NB4 (cell line): ENCODE results near the gene IL20RA.
"Not testable (repeated sequence)": the region's sequence is repeated elsewhere in the genome, so short reads cannot be mapped to it uniquely, and the experiment has no call there.

ENCODE experiments used
- DNase-seq: peaks from one replicate; pipeline ENCODE4 v3.0.0; 2010; ENCODE audit warnings: low read depth
- H3K4me3 ChIP-seq: one replicate; pipeline ENCODE4 v1.5.1; 2011; ENCODE audit warnings: mild to moderate bottlenecking, low read depth, low read length, moderate library complexity
- CTCF ChIP-seq: IDR thresholded peaks from one replicate; pipeline ENCODE4 v1.5.1; 2012; ENCODE audit warnings: low read depth, low read length
- MAX ChIP-seq: IDR thresholded peaks from 2 replicates; pipeline ENCODE4 v1.6.1; 2011; ENCODE audit warnings: low read depth, low read length
- MYC ChIP-seq: IDR thresholded peaks from 2 replicates; pipeline ENCODE4 v1.6.1; 2011; ENCODE audit warnings: low read depth, low read length
- POLR2A ChIP-seq: IDR thresholded peaks from 2 replicates; pipeline ENCODE4 v1.6.1; 2011; ENCODE audit warnings: mild to moderate bottlenecking; ENCODE audit not compliant: insufficient read length; ENCODE audit errors: extremely low read depth

Gene IL20RA

GRCh38 chr6:137086031-137086430 is 41.3 kb upstream of the IL20RA start:
- TF ChIP-seq MAX (no peak), MYC (no peak), CTCF (no peak), POLR2A (no peak)
- DNase-seq = no peak
- H3K4me3 ChIP-seq = no peak overlapping the region

GRCh38 chr6:137084865-137085617 is 40.3 kb upstream of the IL20RA start:
- DNase-seq = no peak
- no peak for TF ChIP-seq MYC
- no peak overlapping the region for H3K4me3 ChIP-seq

GRCh38 chr6:137084090-137084489 is 39.3 kb upstream of the IL20RA start:
- TF ChIP-seq CTCF (no peak), POLR2A (no peak), MAX (no peak), MYC (no peak)
- H3K4me3 ChIP-seq = no peak overlapping the region
- no peak for DNase-seq

GRCh38 chr6:137081997-137082396 is 37.2 kb upstream of the IL20RA start:
- no peak for DNase-seq
- no peak overlapping the region for H3K4me3 ChIP-seq
- TF ChIP-seq CTCF (no peak), MAX (no peak), POLR2A (no peak), MYC (no peak)

GRCh38 chr6:137080711-137081110 is 35.9 kb upstream of the IL20RA start:
- no peak for DNase-seq
- H3K4me3 ChIP-seq = no peak overlapping the region
- TF ChIP-seq MYC (no peak), CTCF (no peak), POLR2A (no peak), MAX (no peak)

GRCh38 chr6:137076277-137077068 is 31.7 kb upstream of the IL20RA start:
- no peak overlapping the region for H3K4me3 ChIP-seq
- DNase-seq = peak; percentile 89
- TF ChIP-seq CTCF (peak; percentile 97), MYC (no peak)

GRCh38 chr6:137075790-137076189 is 31.0 kb upstream of the IL20RA start:
- not testable (repeated sequence) for DNase-seq, H3K4me3 ChIP-seq
